Breast epithelium (tissue), 4 donors: ENCODE measurements around the gene COA8. TPM values are rescaled to one million over a fixed set of nuclear protein-coding genes. Genes with fewer than 3 reads are reported as not detected.

Source experiments
- DNase-seq, 2 donors: peaks; one replicate each; pipeline ENCODE4 v3.0.0-alpha.2; 2019; ENCODE audit warnings: low spot score in 2 of 2
- H3K27ac ChIP-seq, 2 donors: fragments of 200-600 bp; sonication (generic) in 1 of 2; one replicate each; pipeline ENCODE4 v1.5.1; 2016 to 2019; ENCODE audit warnings: mild to moderate bottlenecking in 1 of 2
- H3K27me3 ChIP-seq, 2 donors: fragments of 200-600 bp; sonication (generic) in 1 of 2; one replicate each; pipeline versions ENCODE4 v1.5.1 to v1.6.0; 2017 to 2019; ENCODE audit warnings: control low read depth in 1 of 2, mild to moderate bottlenecking in 1 of 2
- H3K36me3 ChIP-seq: fragments of 200-600 bp; one replicate; pipeline ENCODE4 v1.5.1; 2019
- H3K4me1 ChIP-seq, 2 donors: fragments of 200-600 bp; sonication (generic); one replicate each; pipeline ENCODE4 v1.5.1; 2016 to 2019; ENCODE audit warnings: control low read depth in 1 of 2
- H3K4me3 ChIP-seq, 3 donors: fragments of 200-600 bp; sonication (generic); 1 replicate in 2 of 3; 2 replicates in 1 of 3; pipeline ENCODE4 v1.5.1; 2016 to 2019; ENCODE audit warnings: mild to moderate bottlenecking in 3 of 3, moderate library complexity in 2 of 3
- H3K9me3 ChIP-seq, 2 donors: fragments of 200-600 bp; sonication (generic) in 1 of 2; one replicate each; pipeline ENCODE4 v1.5.1; 2016 to 2019; ENCODE audit warnings: control low read depth in 1 of 2
- CTCF ChIP-seq, 3 donors: fragments of 450-650 bp; IDR thresholded peaks; one replicate each; pipeline ENCODE4 v1.5.1; 2016 to 2017; ENCODE audit warnings: antibody characterized with exemption in 3 of 3, mild to moderate bottlenecking in 3 of 3, moderate library complexity in 3 of 3
- POLR2A ChIP-seq: fragments of 450-650 bp; IDR thresholded peaks from one replicate; pipeline ENCODE4 v1.6.1; 2016; ENCODE audit warnings: antibody characterized with exemption, mild to moderate bottlenecking, moderate library complexity
- POLR2AphosphoS5 ChIP-seq, 3 donors: sonication (generic); formaldehyde crosslinking; IDR thresholded peaks; one replicate each; pipeline ENCODE4 v1.6.1; 2017; ENCODE audit warnings: antibody characterized with exemption in 3 of 3
- intact Hi-C: fragments of 100-400 bp; cut with DNase I; formaldehyde crosslinking; loops from one replicate; pipeline ENCODE4 v1.15.1; 2023; ENCODE audit warnings: low total_unique reads
- total RNA-seq, 3 donors: library from RNA; depleted of rRNA; stranded (reverse); fragments of >200 nt; gene quantifications; one replicate each; pipeline ENCODE4 v1.1.0, GENCODE V29; 2016

COA8 gene
- total RNA-seq, 3 donors from 2014 or later: 26.5 to 41.9 (median 27.2) TPM

DNA sequence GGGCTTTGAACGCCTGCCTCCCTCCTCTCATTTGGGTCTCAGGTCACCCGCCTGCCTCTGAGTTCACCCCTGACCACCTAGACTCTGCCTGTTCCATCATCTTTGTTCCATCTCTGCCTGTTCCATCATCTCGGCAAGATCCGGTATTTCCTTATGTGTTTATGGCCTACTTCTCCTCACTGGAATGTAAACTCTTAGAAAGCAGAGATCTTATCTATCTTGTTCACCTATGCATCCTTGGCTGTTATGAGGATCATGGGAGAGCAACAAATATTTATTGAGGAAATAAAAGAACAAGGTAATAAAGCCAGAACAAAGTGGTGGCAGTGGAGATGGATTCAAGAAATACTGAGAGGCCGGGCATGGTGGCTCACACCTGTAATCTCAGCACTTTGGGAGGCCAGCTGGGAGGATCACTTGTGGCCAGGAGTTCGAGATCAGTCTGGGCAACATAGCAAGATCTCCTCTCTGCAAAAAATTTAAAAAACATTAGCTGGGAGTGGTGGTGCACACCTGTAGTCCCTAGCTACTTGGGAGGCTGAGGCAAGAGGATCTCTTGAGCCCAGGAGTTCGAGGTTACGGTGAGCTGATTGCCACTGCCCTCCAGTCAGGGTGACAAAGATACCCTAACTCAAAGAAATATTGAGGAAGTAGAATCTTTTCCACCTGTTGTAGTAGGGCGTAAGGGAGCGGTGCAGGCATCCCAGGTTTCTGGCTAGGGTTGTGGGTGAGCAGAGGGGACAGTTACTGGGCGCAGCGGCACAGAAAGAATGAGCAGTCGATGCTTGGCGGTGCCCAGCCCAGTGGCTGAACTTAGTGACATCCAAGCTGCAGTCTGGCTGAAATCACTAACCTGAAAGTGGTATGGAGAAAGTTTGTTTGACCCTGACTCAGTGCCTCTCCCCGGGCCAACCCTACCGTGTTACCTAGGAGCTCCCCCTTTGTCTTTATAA, 64.6 kb downstream of the COA8 start:
- H3K4me3 ChIP-seq: no peak overlapping the region
- intact Hi-C loops: loop anchor here (2.0 kb wide), 2 partner anchors 33 to 47 kb away; no protein-coding TSS in a partner anchor
- no peak for TF ChIP-seq POLR2A
- TF ChIP-seq CTCF (IDR thresholded peaks at IDR 0.05): no peak
- TF ChIP-seq POLR2AphosphoS5 (IDR thresholded peaks at IDR 0.05): no peak
- no peaks in the 10 kb centered on the region for H3K9me3 ChIP-seq
- no peaks in the 10 kb centered on the region for H3K27me3 ChIP-seq
- no peaks in the 10 kb centered on the region for H3K36me3 ChIP-seq
- peak overlapping the region; percentile 96 to 99 for H3K27ac ChIP-seq
- peaks cover 5 to 12% of the 10 kb centered on the region in 2 donors for H3K4me1 ChIP-seq
- DNase-seq: no peak

DNA sequence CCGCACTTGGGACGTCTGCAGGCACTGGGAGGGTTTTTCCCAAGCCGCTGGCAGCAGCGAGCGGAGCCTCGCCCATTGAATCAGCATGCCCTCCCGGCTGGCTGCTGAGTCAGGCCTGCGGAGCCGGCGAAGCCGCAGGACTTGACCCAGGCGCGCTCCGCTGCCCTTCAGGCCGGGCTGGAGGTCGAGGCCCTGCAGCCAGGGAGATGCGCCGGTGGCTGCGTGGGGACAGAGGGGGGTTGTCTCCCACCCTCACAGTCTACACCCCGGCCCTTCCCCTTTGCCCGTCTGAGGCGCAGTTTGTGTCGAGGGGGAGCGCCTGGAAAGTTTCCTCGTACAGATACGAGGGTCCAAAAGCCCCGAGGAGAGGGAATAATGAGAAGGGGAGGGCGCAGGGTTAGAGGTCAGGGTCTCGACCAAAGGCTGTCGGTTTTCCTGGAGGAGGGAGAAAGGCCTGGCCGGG, 65.5 kb downstream of the COA8 start:
- Histone ChIP-seq H3K4me1 (peaks cover 5 to 12% of the 10 kb centered on the region in 2 donors), H3K36me3 (no peaks in the 10 kb centered on the region), H3K27me3 (no peaks in the 10 kb centered on the region), H3K9me3 (no peaks in the 10 kb centered on the region), H3K4me3 (peak overlapping the region; percentile 97 to 99 (median 97)), H3K27ac (peak overlapping the region; percentile 96 to 99)
- intact Hi-C loops: loop anchor here (2.0 kb wide), 1 partner anchor 33 kb away; no protein-coding TSS in a partner anchor
- DNase-seq: peak; percentile 47 to 69
- TF ChIP-seq CTCF (IDR thresholded peaks at IDR 0.05) (no peak), POLR2AphosphoS5 (IDR thresholded peaks at IDR 0.05) (peak in 1 of 3 donors; percentile 53)

DNA sequence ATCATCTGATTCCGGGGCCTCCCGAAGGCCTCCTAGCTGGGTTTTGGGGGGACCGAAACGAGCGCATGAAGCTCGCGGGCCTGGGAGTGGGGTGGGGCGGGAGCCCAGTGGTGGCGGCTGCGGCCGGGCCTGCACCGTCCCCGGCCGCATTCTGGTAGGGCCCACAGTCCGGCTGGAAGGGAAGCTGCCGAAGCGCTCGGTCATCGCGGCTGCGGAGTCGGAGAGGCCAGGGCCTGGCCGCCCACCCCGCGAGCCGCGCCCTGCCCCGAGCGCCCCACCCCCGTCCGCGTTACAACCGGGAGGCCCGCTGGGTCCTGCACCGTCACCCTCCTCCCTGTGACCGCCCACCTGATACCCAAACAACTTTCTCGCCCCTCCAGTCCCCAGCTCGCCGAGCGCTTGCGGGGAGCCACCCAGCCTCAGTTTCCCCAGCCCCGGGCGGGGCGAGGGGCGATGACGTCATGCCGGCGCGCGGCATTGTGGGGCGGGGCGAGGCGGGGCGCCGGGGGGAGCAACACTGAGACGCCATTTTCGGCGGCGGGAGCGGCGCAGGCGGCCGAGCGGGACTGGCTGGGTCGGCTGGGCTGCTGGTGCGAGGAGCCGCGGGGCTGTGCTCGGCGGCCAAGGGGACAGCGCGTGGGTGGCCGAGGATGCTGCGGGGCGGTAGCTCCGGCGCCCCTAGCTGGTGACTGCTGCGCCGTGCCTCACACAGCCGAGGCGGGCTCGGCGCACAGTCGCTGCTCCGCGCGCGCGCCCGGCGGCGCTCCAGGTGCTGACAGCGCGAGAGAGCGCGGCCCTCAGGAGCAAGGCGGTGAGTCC, 66.1 kb downstream of the COA8 start, which contains the start of gene KLC1:
Gene KLC1 (plus strand): TSS at position 528 of the 819 bp plus-strand sequence. CDS start 25,354 bp downstream, outside the sequence.
- Histone ChIP-seq H3K4me3 (peak within 1 kb of the TSS; percentile 97 to 99 (median 97)), H3K36me3 (no peaks in the 10 kb centered on the region), H3K4me1 (peaks cover 5 to 12% of the 10 kb centered on the region in 2 donors), H3K27me3 (no peaks in the 10 kb centered on the region), H3K27ac (peak within 1 kb of the TSS; percentile 96 to 99), H3K9me3 (no peaks in the 10 kb centered on the region)
- TF ChIP-seq POLR2AphosphoS5 (IDR thresholded peaks at IDR 0.05) (peak; percentile 84 to 95 (median 93)), POLR2A (peak; percentile 71), CTCF (IDR thresholded peaks at IDR 0.05) (no peak)
- DNase-seq: peak; percentile 75 to 85
- intact Hi-C loops: loop anchor here (2.0 kb wide), 1 partner anchor 34 kb away; no protein-coding TSS in a partner anchor

DNA sequence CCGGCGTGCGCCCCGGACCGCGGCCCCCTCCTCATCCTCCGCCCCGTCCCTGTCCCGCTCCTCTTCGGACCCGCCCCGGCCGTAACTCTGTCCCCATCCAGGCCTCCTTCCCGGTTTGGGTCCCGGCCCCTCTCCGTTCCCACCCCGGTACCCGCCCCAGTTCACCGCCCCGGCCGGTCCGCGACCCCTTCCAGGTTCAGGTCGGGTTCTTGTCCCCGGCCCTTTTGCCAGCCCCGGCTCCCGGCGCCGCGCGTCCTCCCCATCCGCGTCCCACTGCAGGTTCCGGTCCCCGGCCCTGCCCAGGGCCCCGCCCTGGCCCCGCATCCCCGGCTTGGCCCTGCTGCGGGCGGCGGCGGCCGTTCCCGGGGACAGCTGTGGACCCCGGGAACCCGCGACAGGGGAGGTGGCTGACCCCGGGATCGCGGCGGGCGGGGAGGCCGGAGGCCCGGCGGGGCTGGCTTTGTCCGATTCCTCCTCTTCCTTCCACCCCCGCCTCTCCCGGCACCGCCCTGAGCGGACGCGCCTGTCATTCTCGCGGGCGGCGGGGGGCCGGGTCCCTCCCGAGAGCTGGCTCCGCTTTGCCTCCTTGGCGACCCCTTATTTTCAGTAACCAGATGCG, 66.9 kb downstream of the COA8 start:
- H3K4me1 ChIP-seq: peaks cover 5 to 12% of the 10 kb centered on the region in 2 donors
- H3K27ac ChIP-seq: peak overlapping the region; percentile 96 to 99
- no peak for TF ChIP-seq POLR2A
- intact Hi-C loops: loop anchor here (2.0 kb wide), 1 partner anchor 35 kb away; no protein-coding TSS in a partner anchor
- no peaks in the 10 kb centered on the region for H3K27me3 ChIP-seq
- no peaks in the 10 kb centered on the region for H3K36me3 ChIP-seq
- peak overlapping the region; percentile 97 to 99 (median 97) for H3K4me3 ChIP-seq
- H3K9me3 ChIP-seq: no peaks in the 10 kb centered on the region
- DNase-seq: peak; percentile 33 to 55
